ENCODE results near the gene TCHH.

Gene TCHH

DNA sequence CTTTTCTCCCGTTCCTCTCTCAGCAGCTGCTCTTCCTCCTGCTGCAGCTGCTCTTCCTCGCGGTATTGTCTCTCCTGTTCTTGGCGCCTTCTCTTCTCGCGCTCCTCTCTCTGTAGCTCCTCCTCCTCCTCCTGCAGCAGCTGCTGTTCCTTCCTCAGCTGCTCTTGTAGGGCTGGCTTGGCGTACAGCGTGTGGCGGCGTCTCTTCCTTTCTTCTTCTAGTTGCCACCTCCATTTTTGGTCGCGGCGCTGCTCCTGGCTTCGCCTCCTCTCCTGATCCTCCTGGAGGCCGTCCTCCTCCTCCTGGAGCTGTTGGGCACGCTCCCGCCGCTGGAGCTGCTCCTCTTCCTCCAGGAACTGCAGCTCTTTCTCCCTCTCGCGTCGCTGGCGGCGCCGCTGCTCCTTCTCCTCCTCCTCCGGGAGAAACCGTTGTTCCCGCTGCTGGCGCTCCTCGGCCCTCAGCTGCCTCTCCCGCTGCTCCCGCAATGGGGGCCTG, 4.8 kb downstream of the TCHH start (continued):
- TF ChIP-seq, protein P1, sequence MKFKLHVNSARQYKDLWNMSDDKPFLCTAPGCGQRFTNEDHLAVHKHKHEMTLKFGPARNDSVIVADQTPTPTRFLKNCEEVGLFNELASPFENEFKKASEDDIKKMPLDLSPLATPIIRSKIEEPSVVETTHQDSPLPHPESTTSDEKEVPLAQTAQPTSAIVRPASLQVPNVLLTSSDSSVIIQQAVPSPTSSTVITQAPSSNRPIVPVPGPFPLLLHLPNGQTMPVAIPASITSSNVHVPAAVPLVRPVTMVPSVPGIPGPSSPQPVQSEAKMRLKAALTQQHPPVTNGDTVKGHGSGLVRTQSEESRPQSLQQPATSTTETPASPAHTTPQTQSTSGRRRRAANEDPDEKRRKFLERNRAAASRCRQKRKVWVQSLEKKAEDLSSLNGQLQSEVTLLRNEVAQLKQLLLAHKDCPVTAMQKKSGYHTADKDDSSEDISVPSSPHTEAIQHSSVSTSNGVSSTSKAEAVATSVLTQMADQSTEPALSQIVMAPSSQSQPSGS (tag by site-specific recombination; IDR thresholded peaks at IDR 0.05; ENCODE audit: low read depth): no peak
- TF ChIP-seq, protein P2, sequence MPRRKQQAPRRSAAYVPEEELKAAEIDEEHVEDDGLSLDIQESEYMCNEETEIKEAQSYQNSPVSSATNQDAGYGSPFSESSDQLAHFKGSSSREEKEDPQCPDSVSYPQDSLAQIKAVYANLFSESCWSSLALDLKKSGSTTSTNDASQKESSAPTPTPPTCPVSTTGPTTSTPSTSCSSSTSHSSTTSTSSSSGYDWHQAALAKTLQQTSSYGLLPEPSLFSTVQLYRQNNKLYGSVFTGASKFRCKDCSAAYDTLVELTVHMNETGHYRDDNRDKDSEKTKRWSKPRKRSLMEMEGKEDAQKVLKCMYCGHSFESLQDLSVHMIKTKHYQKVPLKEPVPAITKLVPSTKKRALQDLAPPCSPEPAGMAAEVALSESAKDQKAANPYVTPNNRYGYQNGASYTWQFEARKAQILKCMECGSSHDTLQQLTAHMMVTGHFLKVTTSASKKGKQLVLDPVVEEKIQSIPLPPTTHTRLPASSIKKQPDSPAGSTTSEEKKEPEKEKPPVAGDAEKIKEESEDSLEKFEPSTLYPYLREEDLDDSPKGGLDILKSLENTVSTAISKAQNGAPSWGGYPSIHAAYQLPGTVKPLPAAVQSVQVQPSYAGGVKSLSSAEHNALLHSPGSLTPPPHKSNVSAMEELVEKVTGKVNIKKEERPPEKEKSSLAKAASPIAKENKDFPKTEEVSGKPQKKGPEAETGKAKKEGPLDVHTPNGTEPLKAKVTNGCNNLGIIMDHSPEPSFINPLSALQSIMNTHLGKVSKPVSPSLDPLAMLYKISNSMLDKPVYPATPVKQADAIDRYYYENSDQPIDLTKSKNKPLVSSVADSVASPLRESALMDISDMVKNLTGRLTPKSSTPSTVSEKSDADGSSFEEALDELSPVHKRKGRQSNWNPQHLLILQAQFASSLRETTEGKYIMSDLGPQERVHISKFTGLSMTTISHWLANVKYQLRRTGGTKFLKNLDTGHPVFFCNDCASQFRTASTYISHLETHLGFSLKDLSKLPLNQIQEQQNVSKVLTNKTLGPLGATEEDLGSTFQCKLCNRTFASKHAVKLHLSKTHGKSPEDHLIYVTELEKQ (tag by site-specific recombination; IDR thresholded peaks at IDR 0.05; ENCODE audit: borderline replicate concordance): no peak
- TF ChIP-seq ZBTB1 (tag by site-specific recombination; IDR thresholded peaks at IDR 0.05): no peak
- TF ChIP-seq ZNF664 (tag by site-specific recombination; IDR thresholded peaks at IDR 0.05): no peak

DNA sequence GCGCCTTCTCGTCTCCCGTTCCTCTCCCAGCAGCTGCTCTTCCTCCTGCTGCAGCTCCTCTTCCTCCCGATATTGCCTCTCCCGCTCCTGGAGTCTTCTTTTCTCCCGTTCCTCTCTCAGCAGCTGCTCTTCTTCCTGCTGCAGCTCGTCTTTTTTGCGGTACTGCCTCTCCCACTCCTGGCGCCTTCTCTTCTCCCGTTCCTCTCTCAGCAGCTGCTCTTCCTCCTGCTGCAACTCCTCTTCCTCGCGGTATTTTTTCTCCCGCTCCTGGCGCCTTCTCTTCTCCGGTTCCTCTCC, 5.3 kb downstream of the TCHH start:
- H3K4me3 ChIP-seq (ENCODE audit: low read depth, low read length): peak overlapping the region; percentile 39
- H3K4me1 ChIP-seq (ENCODE audit: control insufficient read depth, insufficient read depth, low read length): peaks cover 4% of the 10 kb centered on the region; the same call in 1 of the 2 replicates
- no peak for TF ChIP-seq ZNF248 (tag by site-specific recombination; IDR thresholded peaks at IDR 0.05)
- no peak for TF ChIP-seq ZNF626 (tag by site-specific recombination; IDR thresholded peaks at IDR 0.05)
- no peak for TF ChIP-seq ZNF629 (tag by site-specific recombination; IDR thresholded peaks at IDR 0.05)
- TF ChIP-seq, protein P3, sequence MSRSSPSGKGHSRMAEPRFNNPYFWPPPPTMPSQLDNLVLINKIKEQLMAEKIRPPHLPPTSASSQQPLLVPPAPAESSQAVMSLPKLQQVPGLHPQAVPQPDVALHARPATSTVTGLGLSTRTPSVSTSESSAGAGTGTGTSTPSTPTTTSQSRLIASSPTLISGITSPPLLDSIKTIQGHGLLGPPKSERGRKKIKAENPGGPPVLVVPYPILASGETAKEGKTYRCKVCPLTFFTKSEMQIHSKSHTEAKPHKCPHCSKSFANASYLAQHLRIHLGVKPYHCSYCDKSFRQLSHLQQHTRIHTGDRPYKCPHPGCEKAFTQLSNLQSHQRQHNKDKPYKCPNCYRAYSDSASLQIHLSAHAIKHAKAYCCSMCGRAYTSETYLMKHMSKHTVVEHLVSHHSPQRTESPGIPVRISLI (tag by site-specific recombination; IDR thresholded peaks at IDR 0.05): no peak
- TF ChIP-seq SETDB1 (IDR thresholded peaks at IDR 0.05; ENCODE audit: insufficient read length, low read length): no peak
- TF ChIP-seq FEZF1 (tag by site-specific recombination; IDR thresholded peaks at IDR 0.05): peak; percentile 84
- TF ChIP-seq, protein P1 (tag by site-specific recombination; IDR thresholded peaks at IDR 0.05; ENCODE audit: low read depth): no peak
- CTCF ChIA-PET: interaction anchor here (0.6 to 9.4 kb wide), 10 partner anchors 12 to 370 kb away, joined by 3 to 66 read pairs (median 4); no protein-coding TSS in a partner anchor
- H3K36me3 ChIP-seq (ENCODE audit: control insufficient read depth in 2 of 2, insufficient read depth in 1 of 2, low read length in 2 of 2): no peaks in the 10 kb centered on the region
- no peak overlapping the region; the same call in 1 of the 2 replicates for H3K27ac ChIP-seq (ENCODE audit: extremely low read depth, low read depth, low read length)
- H3K9me3 ChIP-seq (ENCODE audit: control insufficient read depth, insufficient read depth, low read depth, low read length): no peaks in the 10 kb centered on the region
- POLR2A ChIA-PET: interaction anchor here (0.7 to 2.5 kb wide), 5 partner anchors 62 to 815 kb away, joined by 3 to 8 read pairs (median 5); partner anchors contain the start of genes S100A11 and TUFT1

DNA sequence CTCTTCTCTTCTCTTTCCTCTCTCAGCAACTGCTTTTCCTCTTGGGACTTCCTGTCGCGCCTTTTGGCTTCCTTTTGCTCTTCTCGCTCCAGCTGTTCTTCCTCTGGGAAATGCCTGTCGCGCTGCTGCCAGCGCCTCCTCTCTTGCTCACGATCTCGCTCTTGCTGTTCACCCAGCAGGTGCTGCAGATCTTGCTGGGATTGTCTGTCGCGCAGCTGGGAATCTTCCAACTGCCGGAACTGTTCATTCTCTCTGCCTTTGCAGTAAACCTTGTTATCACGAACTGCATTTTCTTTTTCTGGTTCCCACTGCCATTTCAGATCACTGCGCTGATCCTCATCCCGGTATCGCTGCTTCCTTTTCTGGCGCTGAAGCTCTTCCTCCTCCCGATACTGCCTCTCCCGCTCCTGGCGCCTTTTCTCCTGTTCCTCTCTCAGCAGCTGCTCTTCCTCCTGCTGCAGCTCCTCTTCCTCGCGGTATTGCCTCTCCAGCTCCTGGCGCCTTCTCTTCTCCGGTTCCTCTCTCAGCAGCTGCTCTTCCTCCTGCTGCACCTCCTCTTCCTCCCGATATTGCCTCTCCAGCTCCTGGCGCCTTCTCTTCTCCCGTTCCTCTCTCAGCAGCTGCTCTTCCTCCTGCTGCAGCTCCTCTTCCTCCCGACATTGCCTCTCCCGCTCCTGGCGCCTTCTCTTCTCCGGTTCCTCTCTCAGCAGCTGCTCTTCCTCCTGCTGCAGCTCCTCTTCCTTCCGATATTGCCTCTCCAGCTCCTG, 5.8 kb downstream of the TCHH start:
- POLR2A ChIA-PET: interaction anchor here (0.7 to 2.5 kb wide), 5 partner anchors 62 to 815 kb away, joined by 3 to 8 read pairs (median 5); partner anchors contain the start of genes S100A11 and TUFT1
- H3K27ac ChIP-seq (ENCODE audit: extremely low read depth, low read depth, low read length): no peak overlapping the region
- peak overlapping the region; percentile 39 for H3K4me3 ChIP-seq (ENCODE audit: low read depth, low read length)
- no peaks in the 10 kb centered on the region for H3K9me3 ChIP-seq (ENCODE audit: control insufficient read depth, insufficient read depth, low read depth, low read length)
- no peaks in the 10 kb centered on the region for H3K36me3 ChIP-seq (ENCODE audit: control insufficient read depth in 2 of 2, insufficient read depth in 1 of 2, low read length in 2 of 2)
- CTCF ChIA-PET: interaction anchor here (0.6 to 9.4 kb wide), 9 partner anchors 11 to 371 kb away, joined by 3 to 66 read pairs (median 3); no protein-coding TSS in a partner anchor
- H3K4me1 ChIP-seq (ENCODE audit: control insufficient read depth, insufficient read depth, low read length): peaks cover 4% of the 10 kb centered on the region; the same call in 1 of the 2 replicates
- TF ChIP-seq ZNF600 (tag by site-specific recombination; IDR thresholded peaks at IDR 0.05): 0 out of 2 replicates have a peak, but pooled peaks have one; percentile 20
- TF ChIP-seq, protein P4, sequence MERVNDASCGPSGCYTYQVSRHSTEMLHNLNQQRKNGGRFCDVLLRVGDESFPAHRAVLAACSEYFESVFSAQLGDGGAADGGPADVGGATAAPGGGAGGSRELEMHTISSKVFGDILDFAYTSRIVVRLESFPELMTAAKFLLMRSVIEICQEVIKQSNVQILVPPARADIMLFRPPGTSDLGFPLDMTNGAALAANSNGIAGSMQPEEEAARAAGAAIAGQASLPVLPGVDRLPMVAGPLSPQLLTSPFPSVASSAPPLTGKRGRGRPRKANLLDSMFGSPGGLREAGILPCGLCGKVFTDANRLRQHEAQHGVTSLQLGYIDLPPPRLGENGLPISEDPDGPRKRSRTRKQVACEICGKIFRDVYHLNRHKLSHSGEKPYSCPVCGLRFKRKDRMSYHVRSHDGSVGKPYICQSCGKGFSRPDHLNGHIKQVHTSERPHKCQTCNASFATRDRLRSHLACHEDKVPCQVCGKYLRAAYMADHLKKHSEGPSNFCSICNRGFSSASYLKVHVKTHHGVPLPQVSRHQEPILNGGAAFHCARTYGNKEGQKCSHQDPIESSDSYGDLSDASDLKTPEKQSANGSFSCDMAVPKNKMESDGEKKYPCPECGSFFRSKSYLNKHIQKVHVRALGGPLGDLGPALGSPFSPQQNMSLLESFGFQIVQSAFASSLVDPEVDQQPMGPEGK (tag by site-specific recombination; IDR thresholded peaks at IDR 0.05): 0 out of 2 replicates have a peak, but pooled peaks have one; percentile 5
- TF ChIP-seq, protein P5, sequence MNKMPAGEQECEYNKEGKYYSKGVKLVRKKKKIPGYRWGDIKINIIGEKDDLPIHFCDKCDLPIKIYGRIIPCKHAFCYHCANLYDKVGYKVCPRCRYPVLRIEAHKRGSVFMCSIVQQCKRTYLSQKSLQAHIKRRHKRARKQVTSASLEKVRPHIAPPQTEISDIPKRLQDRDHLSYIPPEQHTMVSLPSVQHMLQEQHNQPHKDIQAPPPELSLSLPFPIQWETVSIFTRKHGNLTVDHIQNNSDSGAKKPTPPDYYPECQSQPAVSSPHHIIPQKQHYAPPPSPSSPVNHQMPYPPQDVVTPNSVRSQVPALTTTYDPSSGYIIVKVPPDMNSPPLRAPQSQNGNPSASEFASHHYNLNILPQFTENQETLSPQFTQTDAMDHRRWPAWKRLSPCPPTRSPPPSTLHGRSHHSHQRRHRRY (tag by site-specific recombination; IDR thresholded peaks at IDR 0.05): no peak
- TF ChIP-seq, protein P6, sequence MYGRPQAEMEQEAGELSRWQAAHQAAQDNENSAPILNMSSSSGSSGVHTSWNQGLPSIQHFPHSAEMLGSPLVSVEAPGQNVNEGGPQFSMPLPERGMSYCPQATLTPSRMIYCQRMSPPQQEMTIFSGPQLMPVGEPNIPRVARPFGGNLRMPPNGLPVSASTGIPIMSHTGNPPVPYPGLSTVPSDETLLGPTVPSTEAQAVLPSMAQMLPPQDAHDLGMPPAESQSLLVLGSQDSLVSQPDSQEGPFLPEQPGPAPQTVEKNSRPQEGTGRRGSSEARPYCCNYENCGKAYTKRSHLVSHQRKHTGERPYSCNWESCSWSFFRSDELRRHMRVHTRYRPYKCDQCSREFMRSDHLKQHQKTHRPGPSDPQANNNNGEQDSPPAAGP (tag by site-specific recombination; IDR thresholded peaks at IDR 0.05): 0 out of 2 replicates have a peak, but pooled peaks have one; percentile 5
- TF ChIP-seq ZNF335 (tag by site-specific recombination; conservative IDR thresholded peaks at IDR 0.05): peak; percentile 50; the same call in 1 of the 2 replicates
